ENCODE data around the gene FSHR. TPM values are rescaled to one million over a fixed set of nuclear protein-coding genes. Genes with fewer than 3 reads are reported as not detected.

The FSHR gene
- total RNA-seq, 1 donor: not detected

DNA sequence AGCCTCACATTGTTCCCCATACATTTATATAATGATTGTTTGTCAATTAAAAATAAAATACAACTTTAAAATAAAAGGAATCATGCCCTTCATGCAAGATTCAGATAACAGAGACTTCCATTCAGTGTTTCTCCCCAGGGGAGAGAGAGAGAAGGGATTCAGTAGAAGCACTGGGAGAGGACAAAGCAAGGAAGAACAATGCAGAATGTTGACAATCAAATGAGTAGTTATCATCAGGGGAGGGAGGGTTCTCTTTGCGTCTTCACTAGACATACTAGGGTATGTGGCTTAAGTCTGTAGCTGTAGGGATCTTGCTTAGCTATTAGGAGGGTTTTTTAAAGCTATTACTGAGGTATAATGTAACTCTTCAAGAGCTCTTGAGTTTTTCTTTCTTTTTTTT lies 30.7 kb downstream of the FSHR start:
- TF ChIP-seq, protein P1, sequence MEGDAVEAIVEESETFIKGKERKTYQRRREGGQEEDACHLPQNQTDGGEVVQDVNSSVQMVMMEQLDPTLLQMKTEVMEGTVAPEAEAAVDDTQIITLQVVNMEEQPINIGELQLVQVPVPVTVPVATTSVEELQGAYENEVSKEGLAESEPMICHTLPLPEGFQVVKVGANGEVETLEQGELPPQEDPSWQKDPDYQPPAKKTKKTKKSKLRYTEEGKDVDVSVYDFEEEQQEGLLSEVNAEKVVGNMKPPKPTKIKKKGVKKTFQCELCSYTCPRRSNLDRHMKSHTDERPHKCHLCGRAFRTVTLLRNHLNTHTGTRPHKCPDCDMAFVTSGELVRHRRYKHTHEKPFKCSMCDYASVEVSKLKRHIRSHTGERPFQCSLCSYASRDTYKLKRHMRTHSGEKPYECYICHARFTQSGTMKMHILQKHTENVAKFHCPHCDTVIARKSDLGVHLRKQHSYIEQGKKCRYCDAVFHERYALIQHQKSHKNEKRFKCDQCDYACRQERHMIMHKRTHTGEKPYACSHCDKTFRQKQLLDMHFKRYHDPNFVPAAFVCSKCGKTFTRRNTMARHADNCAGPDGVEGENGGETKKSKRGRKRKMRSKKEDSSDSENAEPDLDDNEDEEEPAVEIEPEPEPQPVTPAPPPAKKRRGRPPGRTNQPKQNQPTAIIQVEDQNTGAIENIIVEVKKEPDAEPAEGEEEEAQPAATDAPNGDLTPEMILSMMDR (IDR thresholded peaks at IDR 0.05; ENCODE audit: insufficient read depth, low read depth, low read length): no peak
- no peak overlapping the region for H3K4me3 ChIP-seq (ENCODE audit: low read depth, low read length)
- no peak for DNase-seq (ENCODE audit: low read depth)

DNA sequence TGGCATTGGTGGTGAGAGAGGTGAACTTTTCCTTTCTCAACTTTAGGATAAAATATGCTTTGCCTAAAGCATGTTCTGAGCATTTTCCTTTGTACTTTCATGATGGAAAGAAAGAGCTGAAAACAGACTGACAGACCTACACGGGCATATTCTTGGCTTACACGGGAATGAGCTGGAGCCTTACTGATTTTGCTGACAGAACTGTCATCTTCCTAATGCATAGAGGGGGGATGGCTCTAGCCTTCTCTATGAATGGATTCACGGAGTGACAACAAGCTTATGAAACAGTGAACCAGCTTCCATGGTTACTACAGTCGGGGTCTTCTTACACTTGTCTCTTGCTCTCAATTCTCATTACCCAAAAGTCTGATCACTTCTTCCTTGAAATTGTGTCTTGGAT lies 32.2 kb downstream of the FSHR start:
- TF ChIP-seq, protein P1 (IDR thresholded peaks at IDR 0.05; ENCODE audit: insufficient read depth, low read depth, low read length): no peak
- no peak overlapping the region for H3K4me3 ChIP-seq (ENCODE audit: low read depth, low read length)
- no peak for DNase-seq (ENCODE audit: low read depth)

DNA sequence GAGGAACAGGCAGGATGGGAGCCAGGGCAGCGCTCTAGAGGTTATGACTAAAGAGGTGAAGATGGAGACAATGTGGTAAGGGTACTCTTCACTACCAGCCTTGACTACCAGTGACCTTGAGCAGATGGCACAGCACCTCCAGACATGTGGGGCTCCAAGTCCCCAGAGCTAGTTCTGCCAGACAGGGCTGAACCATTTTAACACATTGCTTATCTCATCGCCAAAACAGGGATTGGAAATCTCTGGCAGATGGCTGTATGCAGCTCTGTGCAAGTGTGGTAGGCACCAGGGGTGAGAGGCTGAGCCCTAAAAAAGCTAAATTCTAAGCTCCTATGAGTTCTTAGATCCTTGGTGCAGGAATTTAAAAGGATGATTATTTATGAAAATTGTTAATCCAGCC lies 41.3 kb downstream of the FSHR start:
- no peak for DNase-seq (ENCODE audit: low read depth)
- TF ChIP-seq, protein P1 (IDR thresholded peaks at IDR 0.05; ENCODE audit: insufficient read depth, low read depth, low read length): no peak
- H3K4me3 ChIP-seq (ENCODE audit: low read depth, low read length): no peak overlapping the region

DNA sequence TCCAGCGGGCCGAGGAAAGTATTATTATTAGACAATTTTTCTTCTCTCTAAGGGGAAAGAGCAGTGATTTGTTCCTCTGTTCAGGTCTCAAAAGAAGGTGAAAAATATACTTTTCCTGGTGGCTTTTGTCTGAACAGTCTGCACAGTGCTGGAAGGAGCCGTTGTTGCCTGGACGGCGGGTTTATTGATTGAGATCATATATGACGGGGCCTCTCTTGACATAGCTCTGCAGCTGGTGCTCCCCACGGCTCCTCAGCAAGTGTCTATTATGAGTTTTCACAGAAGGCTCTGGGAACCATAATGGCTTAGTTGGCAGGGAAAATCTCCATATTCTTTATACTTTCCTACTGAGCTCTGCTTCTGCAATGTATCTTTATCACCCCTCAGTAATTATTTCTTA lies 42.9 kb downstream of the FSHR start:
- TF ChIP-seq, protein P1 (IDR thresholded peaks at IDR 0.05; ENCODE audit: insufficient read depth, low read depth, low read length): no peak
- H3K4me3 ChIP-seq (ENCODE audit: low read depth, low read length): no peak overlapping the region
- no peak for DNase-seq (ENCODE audit: low read depth)

DNA sequence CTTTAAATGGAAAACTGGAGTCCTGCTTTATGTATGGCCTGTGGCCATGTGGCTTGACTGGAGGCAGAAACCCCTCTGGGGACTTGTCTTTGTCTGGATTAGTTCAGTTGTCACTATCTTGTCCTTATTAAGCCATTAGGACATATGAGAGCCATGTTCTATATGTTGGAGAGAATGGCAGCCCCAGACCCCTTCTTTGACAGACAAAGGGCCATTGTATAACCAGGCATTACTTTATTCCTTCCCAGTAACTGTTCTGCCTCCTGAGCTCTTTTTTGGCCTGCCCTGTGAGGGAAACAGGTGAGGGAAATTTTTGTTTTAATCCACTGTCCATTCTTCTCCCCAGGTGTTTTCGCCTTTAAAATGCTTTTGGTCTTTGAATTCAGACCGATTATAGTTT lies 43.3 kb downstream of the FSHR start:
- TF ChIP-seq, protein P1 (IDR thresholded peaks at IDR 0.05; ENCODE audit: insufficient read depth, low read depth, low read length): no peak
- DNase-seq (ENCODE audit: low read depth): no peak
- H3K4me3 ChIP-seq (ENCODE audit: low read depth, low read length): no peak overlapping the region

DNA sequence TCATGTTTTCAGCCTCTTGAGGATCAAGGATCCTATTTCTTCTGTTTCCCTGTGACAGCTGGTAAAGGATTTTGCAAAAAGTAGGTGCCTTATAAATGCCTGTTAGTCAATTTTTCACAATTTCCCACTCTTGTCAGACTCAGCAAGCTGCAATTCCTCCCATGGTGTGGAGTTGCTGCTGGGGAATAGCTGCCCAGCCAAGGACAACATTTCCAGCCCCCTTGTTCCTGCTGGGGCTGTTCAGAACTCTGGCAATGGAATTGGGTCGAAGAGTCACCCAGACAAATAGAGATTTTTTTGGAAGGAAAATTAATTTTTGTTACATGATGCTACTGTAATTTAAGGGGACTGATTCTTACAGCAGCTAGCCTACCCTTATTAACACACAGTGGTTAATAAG lies 43.7 kb downstream of the FSHR start:
- DNase-seq (ENCODE audit: low read depth): no peak
- no peak overlapping the region for H3K4me3 ChIP-seq (ENCODE audit: low read depth, low read length)
- TF ChIP-seq, protein P1 (IDR thresholded peaks at IDR 0.05; ENCODE audit: insufficient read depth, low read depth, low read length): no peak

DNA sequence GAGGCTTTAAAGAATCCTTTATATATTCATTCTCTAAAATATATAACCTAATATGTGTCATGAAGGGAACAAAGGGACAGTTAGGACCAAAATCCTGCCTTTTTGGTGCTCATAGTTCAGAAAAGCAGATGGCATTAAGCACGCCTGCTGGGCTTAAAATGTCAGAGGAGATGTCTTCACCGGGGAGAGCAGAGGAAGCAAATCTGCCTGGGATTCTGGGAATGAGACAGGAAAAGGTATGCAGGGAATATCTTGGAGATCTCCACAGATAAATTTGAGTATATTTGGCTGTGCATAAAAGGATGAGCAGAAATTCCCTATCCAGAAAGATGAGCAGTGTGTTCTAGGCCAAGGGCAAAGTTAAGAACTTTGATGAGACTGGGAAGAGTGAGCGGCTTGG lies 45.5 kb downstream of the FSHR start:
- no peak for DNase-seq (ENCODE audit: low read depth)
- TF ChIP-seq, protein P1 (IDR thresholded peaks at IDR 0.05; ENCODE audit: insufficient read depth, low read depth, low read length): no peak
- no peak overlapping the region for H3K4me3 ChIP-seq (ENCODE audit: low read depth, low read length)

All from fibroblast of villous mesenchyme (primary cell).